ENCODE measurements around the gene RANBP17.

- TF ChIP-seq, protein P1, sequence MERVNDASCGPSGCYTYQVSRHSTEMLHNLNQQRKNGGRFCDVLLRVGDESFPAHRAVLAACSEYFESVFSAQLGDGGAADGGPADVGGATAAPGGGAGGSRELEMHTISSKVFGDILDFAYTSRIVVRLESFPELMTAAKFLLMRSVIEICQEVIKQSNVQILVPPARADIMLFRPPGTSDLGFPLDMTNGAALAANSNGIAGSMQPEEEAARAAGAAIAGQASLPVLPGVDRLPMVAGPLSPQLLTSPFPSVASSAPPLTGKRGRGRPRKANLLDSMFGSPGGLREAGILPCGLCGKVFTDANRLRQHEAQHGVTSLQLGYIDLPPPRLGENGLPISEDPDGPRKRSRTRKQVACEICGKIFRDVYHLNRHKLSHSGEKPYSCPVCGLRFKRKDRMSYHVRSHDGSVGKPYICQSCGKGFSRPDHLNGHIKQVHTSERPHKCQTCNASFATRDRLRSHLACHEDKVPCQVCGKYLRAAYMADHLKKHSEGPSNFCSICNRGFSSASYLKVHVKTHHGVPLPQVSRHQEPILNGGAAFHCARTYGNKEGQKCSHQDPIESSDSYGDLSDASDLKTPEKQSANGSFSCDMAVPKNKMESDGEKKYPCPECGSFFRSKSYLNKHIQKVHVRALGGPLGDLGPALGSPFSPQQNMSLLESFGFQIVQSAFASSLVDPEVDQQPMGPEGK (CRISPR knock-in tag; IDR thresholded peaks at IDR 0.05; ENCODE audit: borderline replicate concordance) = no peak
- TF ChIP-seq BACH2 (CRISPR knock-in tag; IDR thresholded peaks at IDR 0.05; ENCODE audit: borderline replicate concordance) (no peak), RARB (CRISPR knock-in tag; IDR thresholded peaks at IDR 0.05) (no peak), ARNTL (CRISPR knock-in tag; IDR thresholded peaks at IDR 0.05; ENCODE audit: borderline replicate concordance, low read depth) (no peak), ZNF8 (CRISPR knock-in tag; IDR thresholded peaks at IDR 0.05) (no peak), CSDC2 (CRISPR knock-in tag; IDR thresholded peaks at IDR 0.05) (no peak), ZC3H10 (CRISPR knock-in tag; IDR thresholded peaks at IDR 0.05) (no peak), POU6F1 (CRISPR knock-in tag; IDR thresholded peaks at IDR 0.05; ENCODE audit: borderline replicate concordance, low read depth) (no peak), SNAI2 (CRISPR knock-in tag; IDR thresholded peaks at IDR 0.05) (no peak), ZNF70 (CRISPR knock-in tag; IDR thresholded peaks at IDR 0.05) (no peak)
- TF ChIP-seq, protein P2, sequence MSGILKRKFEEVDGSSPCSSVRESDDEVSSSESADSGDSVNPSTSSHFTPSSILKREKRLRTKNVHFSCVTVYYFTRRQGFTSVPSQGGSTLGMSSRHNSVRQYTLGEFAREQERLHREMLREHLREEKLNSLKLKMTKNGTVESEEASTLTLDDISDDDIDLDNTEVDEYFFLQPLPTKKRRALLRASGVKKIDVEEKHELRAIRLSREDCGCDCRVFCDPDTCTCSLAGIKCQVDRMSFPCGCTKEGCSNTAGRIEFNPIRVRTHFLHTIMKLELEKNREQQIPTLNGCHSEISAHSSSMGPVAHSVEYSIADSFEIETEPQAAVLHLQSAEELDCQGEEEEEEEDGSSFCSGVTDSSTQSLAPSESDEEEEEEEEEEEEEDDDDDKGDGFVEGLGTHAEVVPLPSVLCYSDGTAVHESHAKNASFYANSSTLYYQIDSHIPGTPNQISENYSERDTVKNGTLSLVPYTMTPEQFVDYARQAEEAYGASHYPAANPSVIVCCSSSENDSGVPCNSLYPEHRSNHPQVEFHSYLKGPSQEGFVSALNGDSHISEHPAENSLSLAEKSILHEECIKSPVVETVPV (CRISPR knock-in tag; IDR thresholded peaks at IDR 0.05) = no peak
Observed at GRCh38 chr5:170875811-170876210, 14.0 kb downstream of the RANBP17 start.

All from SK-N-SH treated with all-trans-retinoic acid at 6 μM for 48 hours (cell line).